HG02798 (cell line): ENCODE data around the gene ARID1B.
A peak's percentile ranks its signal among the peaks of the same experiment; 100 is the strongest.

Experiments
- ATAC-seq: cut with Tn5 transposase; IDR thresholded peaks from one replicate; pipeline ENCODE4 v1.9.1; 2021; ENCODE audit warnings: mild to moderate bottlenecking; ENCODE audit not compliant: unreplicated experiment, poor library complexity

ARID1B gene

GRCh38 chr6:157211603-157212455 is 434.7 kb downstream of the ARID1B start:
- no peak for ATAC-seq

- no peak for ATAC-seq
These were observed 436.2 kb downstream of the ARID1B start for GRCh38 chr6:157213426-157213825.

- ATAC-seq: no peak
These were observed 436.9 kb downstream of the ARID1B start for GRCh38 chr6:157213907-157214565.

GRCh38 chr6:157215717-157216116 is 438.5 kb downstream of the ARID1B start:
- ATAC-seq: no peak

- ATAC-seq: no peak
These were observed 439.4 kb downstream of the ARID1B start for GRCh38 chr6:157216570-157216969.

GRCh38 chr6:157217198-157217893 is 440.2 kb downstream of the ARID1B start:
- no peak for ATAC-seq

GRCh38 chr6:157217894-157218370 is 440.8 kb downstream of the ARID1B start:
- no peak for ATAC-seq

GRCh38 chr6:157218371-157219198 is 441.4 kb downstream of the ARID1B start:
- ATAC-seq: no peak

- no peak for ATAC-seq
These were observed 442.3 kb downstream of the ARID1B start for GRCh38 chr6:157219201-157220200.

GRCh38 chr6:157220485-157220884 is 443.3 kb downstream of the ARID1B start:
- no peak for ATAC-seq

GRCh38 chr6:157221049-157221816 is 444.1 kb downstream of the ARID1B start:
- peak; percentile 52 for ATAC-seq

- ATAC-seq: peak; percentile 6
These were observed 444.6 kb downstream of the ARID1B start for GRCh38 chr6:157221817-157222175.

GRCh38 chr6:157222201-157222981 is 445.2 kb downstream of the ARID1B start:
- ATAC-seq: no peak

GRCh38 chr6:157223021-157223430 is 445.8 kb downstream of the ARID1B start:
- no peak for ATAC-seq

- ATAC-seq: no peak
These were observed 446.3 kb downstream of the ARID1B start for GRCh38 chr6:157223511-157223910.

- no peak for ATAC-seq
These were observed 447.2 kb downstream of the ARID1B start for GRCh38 chr6:157224178-157224950.
